H1 (cell line): Measurements from ENCODE around the gene INHBA. TPM values are rescaled to one million over a fixed set of nuclear protein-coding genes. Genes with fewer than 3 reads are reported as not detected.

Experiments
- CTCF ChIA-PET: fragments of 300-600 bp; sonication (Branson Sonifier 250); formaldehyde crosslinking; loops from one replicate; lab custom pipeline; 2021; ENCODE audit not compliant: partially characterized antibody; lab: Charles Lee
- POLR2A ChIA-PET: fragments of 300-600 bp; sonication (Branson Sonifier 250); formaldehyde crosslinking; loops from one replicate; lab custom pipeline; 2021; ENCODE audit warnings: inconsistent platforms; ENCODE audit not compliant: partially characterized antibody; lab: Charles Lee
- DNase-seq, 2 experiments: peaks; one replicate each; pipeline versions ENCODE4 v3.0.0 to v3.0.0-alpha.2; 2010 to 2022; ENCODE audit warnings: low spot score in 2 of 2, low read depth in 1 of 2, mixed read lengths in 1 of 2
- FAIRE-seq: peaks from 2 replicates; lab custom pipeline; 2011; peaks lifted over from hg19 to GRCh38; lab: Jason Lieb, UNC
- H2AFZ ChIP-seq: 2 replicates; pipeline ENCODE4 v1.8.1; 2012; ENCODE audit warnings: low read length, inconsistent platforms
- H2AK5ac ChIP-seq: 2 replicates; pipeline ENCODE4 v1.6.1; 2013; ENCODE audit warnings: low read depth, low read length
- H2BK120ac ChIP-seq: replicated peaks from 2 replicates; pipeline ENCODE3; 2013; ENCODE audit warnings: low read depth, low read length, inconsistent platforms
- H2BK12ac ChIP-seq: 2 replicates; pipeline ENCODE4 v1.6.1; 2013; ENCODE audit warnings: low read depth, low read length
- H2BK15ac ChIP-seq: 2 replicates; pipeline ENCODE4 v1.6.1; 2013; ENCODE audit warnings: low read length
- H2BK20ac ChIP-seq: 2 replicates; pipeline ENCODE4 v1.6.1; 2013; ENCODE audit warnings: low read length
- H2BK5ac ChIP-seq: 2 replicates; pipeline ENCODE4 v1.6.1; 2013; ENCODE audit warnings: low read depth, low read length
- H3K14ac ChIP-seq: 2 replicates; pipeline ENCODE4 v1.6.1; 2013; ENCODE audit warnings: inconsistent platforms; ENCODE audit not compliant: insufficient read length
- H3K18ac ChIP-seq: 2 replicates; pipeline ENCODE4 v1.6.1; 2013; ENCODE audit warnings: low read length; ENCODE audit errors: extremely low read depth
- H3K23ac ChIP-seq: 2 replicates; pipeline ENCODE4 v1.6.1; 2013; ENCODE audit warnings: inconsistent platforms; ENCODE audit not compliant: insufficient read length
- H3K23me2 ChIP-seq: 2 replicates; pipeline ENCODE4 v1.6.1; 2013; ENCODE audit warnings: low read depth, low read length
- H3K27ac ChIP-seq: 2 replicates; pipeline ENCODE4 v1.6.1; 2011; ENCODE audit warnings: low read depth, low read length, inconsistent platforms
- H3K27me3 ChIP-seq, 4 experiments: replicated peaks in 1 of 4; 1 replicate in 1 of 4; 2 replicates in 3 of 4; pipeline versions ENCODE4 v1.6.1 to v1.8.1; 2011 to 2013; ENCODE audit warnings: low read length in 3 of 4, mild to moderate bottlenecking in 3 of 4, inconsistent platforms in 2 of 4, mixed read lengths in 2 of 4, moderate library complexity in 1 of 4; ENCODE audit not compliant: control insufficient read depth in 3 of 4, insufficient read depth in 3 of 4; ENCODE audit errors: extremely low read depth in 1 of 4
- H3K36me3 ChIP-seq, 4 experiments: 2 replicates each; pipeline versions ENCODE4 v1.6.1 to v1.8.1; 2011 to 2013; ENCODE audit warnings: mild to moderate bottlenecking in 4 of 4, low read length in 3 of 4, moderate library complexity in 2 of 4, control low read depth in 1 of 4, inconsistent platforms in 1 of 4; ENCODE audit not compliant: insufficient read depth in 4 of 4, control insufficient read depth in 2 of 4
- H3K4ac ChIP-seq: replicated peaks from 2 replicates; pipeline ENCODE3; 2013; ENCODE audit warnings: low read length, low read depth, mixed read lengths, inconsistent platforms; ENCODE audit not compliant: insufficient read length
- H3K4me1 ChIP-seq, 4 experiments: replicated peaks in 1 of 4; 1 replicate in 1 of 4; 2 replicates in 3 of 4; pipeline versions ENCODE4 v1.6.1 to v1.8.1; 2011 to 2013; ENCODE audit warnings: low read length in 3 of 4, inconsistent platforms in 2 of 4, mixed read lengths in 1 of 4; ENCODE audit not compliant: insufficient read depth in 4 of 4, control insufficient read depth in 3 of 4
- H3K4me2 ChIP-seq, 2 experiments: 2 replicates each; pipeline versions ENCODE4 v1.6.1 to v1.8.1; 2011 to 2013; ENCODE audit warnings: low read depth in 2 of 2, low read length in 2 of 2, control low read depth in 1 of 2, inconsistent platforms in 1 of 2, mild to moderate bottlenecking in 1 of 2; ENCODE audit not compliant: insufficient read depth in 1 of 2
- H3K4me3 ChIP-seq, 4 experiments: fragments of 200-600, 300-600 bp in 1 of 4; sonication (generic), shearing (Covaris generic), sonication (Bioruptor Twin) in 1 of 4; 2 replicates each; pipeline versions ENCODE4 v1.5.1 to v1.8.1; 2011 to 2016; ENCODE audit warnings: low read length in 4 of 4, low read depth in 3 of 4, control low read depth in 2 of 4, inconsistent platforms in 2 of 4, mild to moderate bottlenecking in 2 of 4, mixed read lengths in 1 of 4, moderate library complexity in 1 of 4; ENCODE audit not compliant: insufficient read depth in 2 of 4; ENCODE audit errors: extremely low read depth in 1 of 4
- H3K56ac ChIP-seq: replicated peaks from 2 replicates; pipeline ENCODE3; 2013; ENCODE audit warnings: low read depth, mild to moderate bottlenecking, mixed read lengths, low read length, inconsistent platforms; ENCODE audit not compliant: insufficient read length
- H3K79me1 ChIP-seq: 2 replicates; pipeline ENCODE4 v1.6.1; 2013; ENCODE audit warnings: low read depth, low read length, control low read depth
- H3K79me2 ChIP-seq, 2 experiments: 2 replicates each; pipeline versions ENCODE4 v1.6.1 to v1.8.1; 2012 to 2013; ENCODE audit warnings: low read length in 2 of 2, mild to moderate bottlenecking in 2 of 2, inconsistent platforms in 1 of 2; ENCODE audit not compliant: insufficient read depth in 2 of 2, control insufficient read depth in 1 of 2
- H3K9ac ChIP-seq, 4 experiments: replicated peaks in 1 of 4; 1 replicate in 1 of 4; 2 replicates in 3 of 4; pipeline versions ENCODE4 v1.6.1 to v1.8.1; 2011 to 2013; ENCODE audit warnings: low read depth in 3 of 4, low read length in 3 of 4, control low read depth in 2 of 4, mild to moderate bottlenecking in 2 of 4, moderate library complexity in 2 of 4, inconsistent platforms in 1 of 4; ENCODE audit errors: extremely low read depth in 1 of 4
- H3K9me3 ChIP-seq, 2 experiments: 2 replicates each; pipeline versions ENCODE4 v1.6.1 to v1.8.1; 2012 to 2013; ENCODE audit warnings: mild to moderate bottlenecking in 2 of 2, moderate library complexity in 2 of 2, control low read depth in 1 of 2, inconsistent platforms in 1 of 2, low read depth in 1 of 2, low read length in 1 of 2, mixed read lengths in 1 of 2; ENCODE audit not compliant: insufficient read depth in 2 of 2
- H4K20me1 ChIP-seq, 2 experiments: replicated peaks in 1 of 2; 2 replicates each; pipeline versions ENCODE3 to v1.8.1; 2011 to 2013; ENCODE audit warnings: inconsistent platforms in 2 of 2, low read length in 2 of 2, mild to moderate bottlenecking in 1 of 2; ENCODE audit not compliant: insufficient read depth in 2 of 2, control insufficient read depth in 1 of 2
- H4K5ac ChIP-seq: 2 replicates; pipeline ENCODE4 v1.6.1; 2013; ENCODE audit warnings: low read length, low read depth, mixed read lengths, inconsistent platforms; ENCODE audit not compliant: insufficient read length
- H4K8ac ChIP-seq: 2 replicates; pipeline ENCODE4 v1.8.0; 2013; ENCODE audit warnings: mild to moderate bottlenecking, moderate library complexity, low read length, inconsistent platforms; ENCODE audit not compliant: insufficient read depth; ENCODE audit errors: extremely low read depth
- H4K91ac ChIP-seq: replicated peaks from 2 replicates; pipeline ENCODE3; 2013; ENCODE audit warnings: low read length, mixed read lengths, inconsistent platforms; ENCODE audit not compliant: insufficient read length
- BACH1 ChIP-seq: IDR thresholded peaks from 2 replicates; pipeline ENCODE4 v1.6.1; 2012; ENCODE audit warnings: low read length, improper control_type of control experiment
- CHD2 ChIP-seq: IDR thresholded peaks from 2 replicates; pipeline ENCODE4 v1.6.1; 2012; ENCODE audit warnings: low read length, improper control_type of control experiment
- EGR1 ChIP-seq: IDR thresholded peaks from 2 replicates; pipeline ENCODE4 v1.6.1; 2011; ENCODE audit warnings: low read depth, low read length, borderline replicate concordance
- EP300 ChIP-seq, 2 experiments: IDR thresholded peaks; 1 replicate in 1 of 2; 2 replicates in 1 of 2; pipeline ENCODE4 v1.6.1; 2011 to 2012; ENCODE audit warnings: low read depth in 2 of 2, low read length in 2 of 2, mild to moderate bottlenecking in 2 of 2, borderline replicate concordance in 1 of 2, inconsistent platforms in 1 of 2, moderate library complexity in 1 of 2
- GTF2F1 ChIP-seq: IDR thresholded peaks from 2 replicates; pipeline ENCODE4 v1.6.1; 2012; ENCODE audit warnings: low read depth, low read length, improper control_type of control experiment, borderline replicate concordance
- SP1 ChIP-seq: IDR thresholded peaks from 2 replicates; pipeline ENCODE4 v1.6.1; 2011; ENCODE audit warnings: low read depth, low read length
- SP4 ChIP-seq: IDR thresholded peaks from 2 replicates; pipeline ENCODE4 v1.6.1; 2012; ENCODE audit warnings: low read length, inconsistent platforms
- TCF12 ChIP-seq: IDR thresholded peaks from 2 replicates; pipeline ENCODE4 v1.6.1; 2011; ENCODE audit warnings: low read depth, mild to moderate bottlenecking, low read length
- WGBS, 2 experiments: shearing (Covaris generic) in 1 of 2; methylation state at CpG; one replicate each; pipeline versions ENCODE4 v1.1.6 to v1.1.7; 2013 to 2015; ENCODE audit warnings: low lambda C conversion rate in 2 of 2, mixed read lengths in 2 of 2, inconsistent platforms in 1 of 2, low coverage in 1 of 2, missing lambda C conversion rate in 1 of 2; ENCODE audit not compliant: insufficient replicate concordance in 2 of 2, insufficient coverage in 1 of 2, insufficient read length in 1 of 2; ENCODE audit errors: extremely low coverage in 1 of 2, missing lambda C conversion rate in 1 of 2; 5-methylcytosine and 5-hydroxymethylcytosine counted together
- polyA plus RNA-seq, 7 experiments: library from polyadenylated mRNA; depleted of rRNA in 3 of 7; stranded (reverse) in 5 of 7; unstranded in 2 of 7; fragments of >200 nt in 5 of 7; fragments of 200-250 nt in 2 of 7; gene quantifications; 1 replicate in 5 of 7; 2 replicates in 1 of 7; 4 replicates in 1 of 7; pipeline versions ENCODE4 v1.2.1 to v1.2.3, GENCODE V29; 2011 to 2013; ENCODE audit warnings: missing spikeins in 2 of 7, mixed read lengths in 2 of 7
- total RNA-seq: library from RNA; stranded (reverse); fragmentation: NEBNext Ultra II Directional; extraction: Animal tissue kit (Norgen Biotek cat#: 25700); gene quantifications from 2 replicates; pipeline ENCODE4 v1.2.1, GENCODE V29; 2021
- TF ChIP-seq, protein P1 (sequence below), 3 experiments: IDR thresholded peaks; 1 replicate in 2 of 3; 2 replicates in 1 of 3; pipeline versions ENCODE4 v1.5.1 to v1.6.1; 2011; ENCODE audit warnings: low read length in 3 of 3, mild to moderate bottlenecking in 3 of 3, inconsistent platforms in 2 of 3, low read depth in 1 of 3, moderate library complexity in 1 of 3; ENCODE audit not compliant: insufficient read depth in 1 of 3; ENCODE audit errors: control extremely low read depth in 1 of 3
- TF ChIP-seq, protein P2 (sequence below): IDR thresholded peaks from 2 replicates; pipeline ENCODE4 v1.6.1; 2011; ENCODE audit warnings: low read length, improper control_type of control experiment

The INHBA gene
- total and polyA plus RNA-seq, 2 of the 8 experiments (the other 6 are each of a cell fraction or from before 2014, with no cell fraction given): 1.1 to 2.7 TPM

DNA sequence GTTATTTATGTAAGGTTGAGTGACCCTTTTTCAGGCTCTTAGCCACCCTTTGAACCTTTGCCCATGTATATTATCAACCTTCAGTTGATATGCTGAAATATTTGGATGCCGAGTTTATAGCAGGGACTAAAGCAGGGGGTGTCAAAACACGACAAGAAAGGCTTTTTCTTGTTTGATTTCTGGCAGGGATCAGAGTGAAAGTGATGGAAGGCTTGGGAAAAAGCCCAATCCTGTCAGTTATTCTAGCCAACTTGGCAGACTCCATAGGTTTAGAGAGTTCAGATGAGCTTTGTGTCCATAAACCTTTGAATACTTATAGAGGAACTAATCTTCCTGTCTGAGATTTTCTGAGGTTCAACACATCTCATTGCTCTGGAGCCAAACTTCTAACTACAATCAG is 47.5 kb downstream of the INHBA start:
- DNase-seq (no peak), FAIRE-seq (no peak)
- no peak overlapping the region for H4K5ac ChIP-seq
- no peaks in the 10 kb centered on the region for H3K4me1 ChIP-seq
- POLR2A ChIA-PET: no interaction called here
- no peaks in the 10 kb centered on the region for H3K79me2 ChIP-seq
- H3K27me3 ChIP-seq: peaks cover 0 to 1% (median 0%) of the 10 kb centered on the region in 4 experiments; a peak in 1 of 7 replicates
- H3K4ac ChIP-seq: no peak overlapping the region
- H3K36me3 ChIP-seq: no peaks in the 10 kb centered on the region
- H3K14ac ChIP-seq: no peak overlapping the region
- no peaks in the 10 kb centered on the region for H3K23me2 ChIP-seq
- WGBS, 2 experiments: 90% methylated on average over 2 of the region's 2 CpGs; no CpG with 5 or more reads in 1 of the 2 experiments
- no peaks in the 10 kb centered on the region for H4K20me1 ChIP-seq
- H2BK12ac ChIP-seq: no peak overlapping the region
- 0 out of 2 replicates have a peak overlapping the region, but pooled peaks have one; percentile 46 for H2AFZ ChIP-seq
- H3K9ac ChIP-seq: no peak overlapping the region
- CTCF ChIA-PET: interaction anchor here (0.8 kb wide), 1 partner anchor 11 kb away, joined by 3 read pairs; no protein-coding TSS in a partner anchor
- H2BK20ac ChIP-seq: no peak overlapping the region
- no peak overlapping the region for H3K56ac ChIP-seq
- H3K4me2 ChIP-seq: no peak overlapping the region
- H2BK120ac ChIP-seq: no peak overlapping the region
- H3K79me1 ChIP-seq: no peaks in the 10 kb centered on the region
- no peak overlapping the region for H4K8ac ChIP-seq
- H4K91ac ChIP-seq: no peak overlapping the region
- no peak overlapping the region for H2BK15ac ChIP-seq
- no peak overlapping the region for H3K23ac ChIP-seq
- H3K4me3 ChIP-seq: no peak overlapping the region
- TF ChIP-seq EP300 (IDR thresholded peaks at IDR 0.05; ENCODE audit: borderline replicate concordance in 1 of 2, low read depth in 2 of 2, low read length in 2 of 2): no peak
- TF ChIP-seq, protein P1, sequence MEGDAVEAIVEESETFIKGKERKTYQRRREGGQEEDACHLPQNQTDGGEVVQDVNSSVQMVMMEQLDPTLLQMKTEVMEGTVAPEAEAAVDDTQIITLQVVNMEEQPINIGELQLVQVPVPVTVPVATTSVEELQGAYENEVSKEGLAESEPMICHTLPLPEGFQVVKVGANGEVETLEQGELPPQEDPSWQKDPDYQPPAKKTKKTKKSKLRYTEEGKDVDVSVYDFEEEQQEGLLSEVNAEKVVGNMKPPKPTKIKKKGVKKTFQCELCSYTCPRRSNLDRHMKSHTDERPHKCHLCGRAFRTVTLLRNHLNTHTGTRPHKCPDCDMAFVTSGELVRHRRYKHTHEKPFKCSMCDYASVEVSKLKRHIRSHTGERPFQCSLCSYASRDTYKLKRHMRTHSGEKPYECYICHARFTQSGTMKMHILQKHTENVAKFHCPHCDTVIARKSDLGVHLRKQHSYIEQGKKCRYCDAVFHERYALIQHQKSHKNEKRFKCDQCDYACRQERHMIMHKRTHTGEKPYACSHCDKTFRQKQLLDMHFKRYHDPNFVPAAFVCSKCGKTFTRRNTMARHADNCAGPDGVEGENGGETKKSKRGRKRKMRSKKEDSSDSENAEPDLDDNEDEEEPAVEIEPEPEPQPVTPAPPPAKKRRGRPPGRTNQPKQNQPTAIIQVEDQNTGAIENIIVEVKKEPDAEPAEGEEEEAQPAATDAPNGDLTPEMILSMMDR (IDR thresholded peaks at IDR 0.05; ENCODE audit: control extremely low read depth in 1 of 3, insufficient read depth in 1 of 3, low read depth in 1 of 3, low read length in 3 of 3): no peak
- no peak for TF ChIP-seq TCF12
- TF ChIP-seq SP1: no peak
- TF ChIP-seq EGR1: no peak
- TF ChIP-seq SP4: no peak
- TF ChIP-seq, protein P2, sequence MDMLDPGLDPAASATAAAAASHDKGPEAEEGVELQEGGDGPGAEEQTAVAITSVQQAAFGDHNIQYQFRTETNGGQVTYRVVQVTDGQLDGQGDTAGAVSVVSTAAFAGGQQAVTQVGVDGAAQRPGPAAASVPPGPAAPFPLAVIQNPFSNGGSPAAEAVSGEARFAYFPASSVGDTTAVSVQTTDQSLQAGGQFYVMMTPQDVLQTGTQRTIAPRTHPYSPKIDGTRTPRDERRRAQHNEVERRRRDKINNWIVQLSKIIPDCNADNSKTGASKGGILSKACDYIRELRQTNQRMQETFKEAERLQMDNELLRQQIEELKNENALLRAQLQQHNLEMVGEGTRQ: no peak
- no peak for TF ChIP-seq BACH1
- no peak for TF ChIP-seq GTF2F1
- TF ChIP-seq CHD2: no peak
- H2BK5ac ChIP-seq: no peak overlapping the region
- H3K27ac ChIP-seq: no peak overlapping the region
- H3K9me3 ChIP-seq: no peaks in the 10 kb centered on the region
- no peak overlapping the region for H2AK5ac ChIP-seq
- no peak overlapping the region for H3K18ac ChIP-seq
